GM19025 (cell line): Measurements from ENCODE around the gene TCHP.

Experiments used
- ATAC-seq: cut with Tn5 transposase; IDR thresholded peaks from one replicate; pipeline ENCODE4 v1.9.1; 2021; ENCODE audit warnings: mild to moderate bottlenecking, low read depth, moderate library complexity; ENCODE audit not compliant: unreplicated experiment

The TCHP gene

GRCh38 chr12:109958374-109958773, 58.3 kb downstream of the TCHP start:
- ATAC-seq: no peak

GRCh38 chr12:109959411-109960093, 59.5 kb downstream of the TCHP start:
- no peak for ATAC-seq

- no peak for ATAC-seq
These were observed 61.1 kb downstream of the TCHP start for GRCh38 chr12:109961201-109961600.

GRCh38 chr12:109961612-109962011, 61.5 kb downstream of the TCHP start:
- ATAC-seq: no peak

- no peak for ATAC-seq
These were observed 62.3 kb downstream of the TCHP start for GRCh38 chr12:109962398-109962797.

GRCh38 chr12:109963330-109963729, 63.3 kb downstream of the TCHP start:
- no peak for ATAC-seq

- no peak for ATAC-seq
These were observed 63.8 kb downstream of the TCHP start for GRCh38 chr12:109963743-109964429.

GRCh38 chr12:109966546-109966945, 66.5 kb downstream of the TCHP start:
- ATAC-seq: no peak

- ATAC-seq: no peak
These were observed 67.4 kb downstream of the TCHP start for GRCh38 chr12:109967383-109968031.
